NCI-H2196 (cell line): ENCODE measurements around the gene FMR1.

Source experiments
- DNase-seq: peaks from one replicate; lab custom pipeline; 2025; ENCODE audit not compliant: unreplicated experiment; lab: John Stamatoyannopoulos, UW

FMR1 gene

GRCh38 chrX:147911192-147912022, at the start of gene FMR1:
Gene FMR1 (plus strand): TSS chrX:147911919. CDS start chrX:147912180, 261 bp downstream.
- peak; percentile 86 for DNase-seq

- no peak for DNase-seq
Measured at GRCh38 chrX:147875866-147876596, 35.7 kb upstream of the FMR1 start.

- DNase-seq, result no peak
Measured at GRCh38 chrX:147876849-147877646, 34.7 kb upstream of the FMR1 start.

GRCh38 chrX:147877726-147878125, 34.0 kb upstream of the FMR1 start:
- no peak for DNase-seq

- no peak for DNase-seq
Measured at GRCh38 chrX:147884958-147885357, 26.8 kb upstream of the FMR1 start.

- DNase-seq, result no peak
Measured at GRCh38 chrX:147890756-147891155, 21.0 kb upstream of the FMR1 start.

GRCh38 chrX:147891896-147892295, 19.8 kb upstream of the FMR1 start:
- no peak for DNase-seq

GRCh38 chrX:147893741-147894140, 18.0 kb upstream of the FMR1 start:
- no peak for DNase-seq

- DNase-seq, result no peak
Measured at GRCh38 chrX:147894366-147894963, 17.3 kb upstream of the FMR1 start.

GRCh38 chrX:147897117-147897516, 14.6 kb upstream of the FMR1 start:
- no peak for DNase-seq

- no peak for DNase-seq
Measured at GRCh38 chrX:147898951-147899350, 12.8 kb upstream of the FMR1 start.

GRCh38 chrX:147899379-147900114, 12.2 kb upstream of the FMR1 start:
- DNase-seq, result no peak

GRCh38 chrX:147900349-147900748, 11.4 kb upstream of the FMR1 start:
- no peak for DNase-seq

GRCh38 chrX:147901461-147902126, 10.1 kb upstream of the FMR1 start:
- DNase-seq, result no peak

GRCh38 chrX:147902270-147902669, 9.4 kb upstream of the FMR1 start:
- no peak for DNase-seq

GRCh38 chrX:147908106-147908505, 3.6 kb upstream of the FMR1 start:
- DNase-seq, result no peak

GRCh38 chrX:147910607-147911006, 1.1 kb upstream of the FMR1 start:
- DNase-seq, result no peak

GRCh38 chrX:147912093-147912801, 528 bp downstream of the FMR1 start:
- peak; percentile 2 for DNase-seq

GRCh38 chrX:147913570-147913969, 1.9 kb downstream of the FMR1 start:
- DNase-seq, result no peak
